GM23338 (cell line): ENCODE data around the gene NOX5. TPM values are rescaled to one million over a fixed set of nuclear protein-coding genes. Genes with fewer than 3 reads are reported as not detected.

Source experiments
- ATAC-seq: fragments of 200-7000 bp; cut with Tn5 transposase; 3 replicates; pipeline ENCODE4 v1.9.1; 2020
- DNase-seq: peaks from one replicate; pipeline ENCODE4 v3.0.0-alpha.2; 2015; ENCODE audit warnings: low spot score
- H2AFZ ChIP-seq: fragments of 200-600 bp; sonication (generic); 2 replicates; pipeline ENCODE4 v1.8.0; 2016; ENCODE audit warnings: antibody characterized with exemption, mild to moderate bottlenecking, moderate library complexity
- H3F3A ChIP-seq: fragments of 200-600 bp; sonication (generic); replicated peaks from 2 replicates; pipeline ENCODE4 v1.8.0; 2017; ENCODE audit warnings: antibody characterized with exemption, mixed run types, low read depth
- H3K27ac ChIP-seq: fragments of 200-600 bp; sonication (generic); 2 replicates; pipeline ENCODE4 v1.6.1; 2016; ENCODE audit warnings: low read depth
- H3K27me3 ChIP-seq: fragments of 200-600 bp; sonication (generic); 2 replicates; pipeline ENCODE4 v1.8.0; 2016; ENCODE audit warnings: mild to moderate bottlenecking, mixed run types, moderate library complexity; ENCODE audit not compliant: insufficient read depth
- H3K36me3 ChIP-seq: fragments of 200-600 bp; sonication (generic); 2 replicates; pipeline ENCODE4 v1.8.0; 2016; ENCODE audit warnings: mild to moderate bottlenecking; ENCODE audit not compliant: insufficient read depth
- H3K4me1 ChIP-seq: fragments of 200-600 bp; sonication (generic); 2 replicates; pipeline ENCODE4 v1.8.0; 2016; ENCODE audit warnings: mild to moderate bottlenecking, moderate library complexity; ENCODE audit not compliant: insufficient read depth
- H3K4me2 ChIP-seq: fragments of 200-600 bp; sonication (generic); 2 replicates; pipeline ENCODE4 v1.7.1; 2017; ENCODE audit warnings: mixed run types
- H3K4me3 ChIP-seq: fragments of 200-600 bp; sonication (generic); 2 replicates; pipeline ENCODE4 v1.6.1; 2016; ENCODE audit warnings: mixed run types
- H3K79me2 ChIP-seq: fragments of 200-600 bp; sonication (generic); replicated peaks from 2 replicates; pipeline ENCODE4 v1.8.0; 2017; ENCODE audit warnings: mild to moderate bottlenecking; ENCODE audit not compliant: insufficient read depth
- H3K9me2 ChIP-seq: fragments of 200-600 bp; sonication (generic); 2 replicates; pipeline ENCODE4 v1.8.0; 2017; ENCODE audit not compliant: insufficient read depth
- H4K20me1 ChIP-seq: fragments of 200-600 bp; sonication (generic); replicated peaks from 2 replicates; pipeline ENCODE4 v1.8.0; 2017; ENCODE audit warnings: mild to moderate bottlenecking; ENCODE audit not compliant: insufficient read depth
- H3K27ac Mint-ChIP-seq: 2 replicates; pipeline ENCODE4 v1.8.0; 2020; ENCODE audit warnings: inconsistent platforms, mild to moderate bottlenecking, moderate library complexity, mixed read lengths
- H3K27me3 Mint-ChIP-seq: 3 replicates; pipeline ENCODE4 v1.8.0; 2022; ENCODE audit warnings: low read depth, mild to moderate bottlenecking, moderate library complexity, mixed read lengths, inconsistent platforms; ENCODE audit not compliant: insufficient read depth, poor library complexity
- H3K36me3 Mint-ChIP-seq: 3 replicates; pipeline ENCODE4 v1.8.0; 2021; ENCODE audit warnings: low read depth, mild to moderate bottlenecking, inconsistent platforms, moderate library complexity, mixed read lengths
- H3K4me1 Mint-ChIP-seq: 3 replicates; pipeline ENCODE4 v1.8.0; 2020; ENCODE audit warnings: mild to moderate bottlenecking, inconsistent platforms, mixed read lengths
- H3K4me3 Mint-ChIP-seq: 3 replicates; pipeline ENCODE4 v1.8.0; 2021; ENCODE audit warnings: moderate library complexity, mild to moderate bottlenecking, inconsistent platforms, mixed read lengths
- H3K9me3 Mint-ChIP-seq: 3 replicates; pipeline ENCODE4 v1.8.0; 2020; ENCODE audit warnings: moderate library complexity, mild to moderate bottlenecking, inconsistent platforms, mixed read lengths
- CREB1 ChIP-seq: fragments of 250-450 bp; sonication (Bioruptor Pico); IDR thresholded peaks from 2 replicates; pipeline ENCODE4 v1.5.0; 2020; ENCODE audit warnings: low read depth, mild to moderate bottlenecking, moderate library complexity
- CTCF ChIP-seq, 2 experiments: fragments of 200-600 bp in 1 of 2; sonication (generic) in 1 of 2; conservative IDR thresholded peaks; 2 replicates each; pipeline versions ENCODE4 v1.5.1 to v1.6.1; 2016 to 2017; ENCODE audit warnings: antibody characterized with exemption in 2 of 2, low read depth in 2 of 2, mild to moderate bottlenecking in 2 of 2, moderate library complexity in 1 of 2
- ETS1 ChIP-seq: IDR thresholded peaks from 2 replicates; pipeline ENCODE4 v1.6.1; 2016; ENCODE audit warnings: antibody characterized with exemption
- EZH2 ChIP-seq: fragments of 200-600 bp; sonication (generic); IDR thresholded peaks from one replicate; pipeline ENCODE4 v1.8.0; 2017; ENCODE audit warnings: antibody characterized with exemption, mild to moderate bottlenecking, low read depth; ENCODE audit not compliant: unreplicated experiment
- EZH2phosphoT487 ChIP-seq: fragments of 200-600 bp; sonication (generic); IDR thresholded peaks from one replicate; pipeline ENCODE4 v1.8.1; 2018; ENCODE audit warnings: antibody characterized with exemption; ENCODE audit not compliant: unreplicated experiment
- JUNB ChIP-seq: IDR thresholded peaks from one replicate; pipeline ENCODE4 v1.6.1; 2016; ENCODE audit warnings: antibody characterized with exemption; ENCODE audit not compliant: unreplicated experiment
- NANOG ChIP-seq: IDR thresholded peaks from 2 replicates; pipeline ENCODE4 v1.6.1; 2016; ENCODE audit warnings: antibody characterized with exemption, borderline replicate concordance
- POLR2AphosphoS5 ChIP-seq: IDR thresholded peaks from 2 replicates; pipeline ENCODE4 v1.6.1; 2016; ENCODE audit warnings: antibody characterized with exemption, low read depth
- REST ChIP-seq: IDR thresholded peaks from one replicate; pipeline ENCODE4 v1.6.1; 2018; ENCODE audit warnings: antibody characterized with exemption; ENCODE audit not compliant: unreplicated experiment
- STAT1 ChIP-seq: IDR thresholded peaks from one replicate; pipeline ENCODE4 v1.6.1; 2016; ENCODE audit warnings: antibody characterized with exemption; ENCODE audit not compliant: unreplicated experiment
- ZNF114 ChIP-seq: fragments of 250-450 bp; sonication (Bioruptor Pico); IDR thresholded peaks from 2 replicates; pipeline ENCODE4 v1.5.0; 2020; ENCODE audit warnings: mild to moderate bottlenecking, moderate library complexity
- ZNF331 ChIP-seq: fragments of 250-450 bp; sonication (Bioruptor Pico); IDR thresholded peaks from 2 replicates; pipeline ENCODE4 v1.5.0; 2020; ENCODE audit warnings: low read depth, mild to moderate bottlenecking, moderate library complexity
- ZNF462 ChIP-seq: fragments of 250-450 bp; sonication (Bioruptor Pico); IDR thresholded peaks from 2 replicates; pipeline ENCODE4 v1.5.0; 2020; ENCODE audit warnings: mild to moderate bottlenecking, moderate library complexity
- polyA plus RNA-seq: library from polyadenylated mRNA; unstranded; fragments of >200 nt; fragmentation: Nextera tagmentation; extraction: Ambion mirVana; gene quantifications from 2 replicates; pipeline ENCODE4 v1.2.1, GENCODE V29; 2016
- total RNA-seq: library from RNA; depleted of rRNA; stranded (reverse); fragments of >200 nt; shearing (Covaris generic); gene quantifications from 2 replicates; pipeline ENCODE4 v1.2.3, GENCODE V29; 2014

The NOX5 gene
- total and polyA plus RNA-seq, 2 experiments from 2014 or later: 0.03 TPM; not detected in 1

GRCh38 chr15:69046781-69047180 lies 32.3 kb downstream of the NOX5 start:
- Mint-ChIP-seq H3K27me3 (peaks cover 11% of the 10 kb centered on the region), H3K9me3 (no peaks in the 10 kb centered on the region), H3K36me3 (no peaks in the 10 kb centered on the region), H3K27ac (no peak overlapping the region), H3K4me1 (peaks cover 10% of the 10 kb centered on the region), H3K4me3 (no peak overlapping the region)
- Histone ChIP-seq H3K9me2 (0 out of 2 replicates have a peak, but pooled peaks cover 4% of the 10 kb centered on the region), H3F3A (no peaks in the 10 kb centered on the region), H3K4me3 (no peak overlapping the region), H3K36me3 (no peaks in the 10 kb centered on the region), H3K4me2 (no peak overlapping the region), H3K79me2 (no peaks in the 10 kb centered on the region), H3K4me1 (0 out of 2 replicates have a peak, but pooled peaks cover 2% of the 10 kb centered on the region), H2AFZ (no peak overlapping the region), H4K20me1 (no peaks in the 10 kb centered on the region), H3K27me3 (no peaks in the 10 kb centered on the region), H3K27ac (no peak overlapping the region)
- no peak for DNase-seq
- no peak for ATAC-seq
- TF ChIP-seq ZNF462 (CRISPR knock-in tag) (no peak), CTCF (conservative IDR thresholded peaks at IDR 0.05; ENCODE audit: low read depth in 2 of 2) (no peak), JUNB (no peak), NANOG (no peak), EZH2phosphoT487 (no peak), ZNF331 (no peak), ETS1 (no peak), REST (no peak), EZH2 (no peak), STAT1 (no peak), CREB1 (no peak), POLR2AphosphoS5 (no peak), ZNF114 (CRISPR knock-in tag) (no peak)
